Measurements from ENCODE around the gene NEU4.
A peak's percentile ranks its signal among the peaks of the same experiment; 100 is the strongest.

The NEU4 gene

DNA sequence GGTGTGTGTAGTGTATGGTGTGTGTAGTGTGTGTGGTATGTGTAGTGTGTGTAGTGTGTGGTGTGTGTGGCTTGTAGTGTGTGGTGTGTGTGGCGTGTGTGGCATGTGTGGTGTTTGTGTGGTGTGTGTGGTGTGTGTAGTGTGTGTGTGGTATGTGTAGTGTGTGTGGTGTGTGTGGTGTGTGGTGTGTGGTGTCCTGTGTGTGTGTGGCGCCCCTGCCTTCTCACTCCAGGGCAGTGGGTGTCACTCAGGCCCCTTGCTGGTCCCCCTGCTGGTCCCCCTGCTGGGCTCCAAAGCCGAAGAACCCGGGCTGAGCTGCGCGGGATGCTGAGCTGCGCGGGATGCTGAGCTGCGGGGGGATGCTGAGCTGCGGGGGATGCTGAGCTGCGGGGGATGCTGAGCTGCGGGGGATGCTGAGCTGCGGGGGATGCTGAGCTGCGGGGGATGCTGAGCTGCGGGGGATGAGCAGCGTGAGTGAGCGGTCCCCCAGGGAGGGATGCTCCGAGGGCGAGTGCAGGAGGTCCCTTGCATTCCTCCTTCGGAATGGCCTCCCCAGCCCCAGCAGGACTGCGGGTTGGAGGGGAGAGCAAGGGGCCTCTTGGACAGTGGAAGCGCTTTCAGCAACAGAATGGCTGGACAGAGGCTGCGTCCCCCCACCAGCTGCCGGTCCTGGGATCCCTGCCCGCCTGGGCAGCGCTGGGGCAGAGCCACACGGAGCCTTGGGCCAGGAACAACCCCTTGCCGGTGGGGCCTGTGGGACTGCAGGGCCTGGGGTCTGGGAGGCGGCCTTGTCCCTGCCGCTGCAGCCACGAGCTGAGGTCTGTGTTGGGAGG, 57.2 kb downstream of the NEU4 start:
- peak; percentile 53 for DNase-seq

Measured in hematopoietic multipotent progenitor cell treated with erythropoietin and hydrocortisone succinate and interleukin-3 and kit ligand, for 4 days (in vitro differentiated cells).